Mesendoderm (in vitro differentiated cells): Measurements from ENCODE around the gene OTUD1. TPM values are rescaled to one million over a fixed set of nuclear protein-coding genes. Genes with fewer than 3 reads are reported as not detected.
"Not testable (repeated sequence)": the region's sequence is repeated elsewhere in the genome, so short reads cannot be mapped to it uniquely, and the experiment has no call there.

Experiments used
- DNase-seq: peaks from one replicate; pipeline ENCODE4 v3.0.0; 2013
- H2AK5ac ChIP-seq: 2 replicates; pipeline ENCODE4 v1.6.1; 2013; ENCODE audit warnings: low read length, inconsistent platforms
- H2BK120ac ChIP-seq: 2 replicates; pipeline ENCODE4 v1.6.1; 2013; ENCODE audit warnings: low read depth, mild to moderate bottlenecking, low read length, moderate library complexity, mixed read lengths
- H2BK15ac ChIP-seq: replicated peaks from 2 replicates; pipeline ENCODE4 v1.6.1; 2013; ENCODE audit warnings: low read depth, mild to moderate bottlenecking, moderate library complexity
- H2BK5ac ChIP-seq: 2 replicates; pipeline ENCODE4 v1.6.1; 2013; ENCODE audit warnings: low read length, inconsistent platforms
- H3K18ac ChIP-seq: 2 replicates; pipeline ENCODE4 v1.6.1; 2013; ENCODE audit warnings: mild to moderate bottlenecking, low read length, mixed read lengths
- H3K23ac ChIP-seq: one replicate; pipeline ENCODE4 v1.6.1; 2013; ENCODE audit warnings: low read length
- H3K27ac ChIP-seq: 2 replicates; pipeline ENCODE4 v1.5.1; 2013; ENCODE audit warnings: low read depth, mild to moderate bottlenecking, inconsistent platforms, low read length, moderate library complexity
- H3K27me3 ChIP-seq: 2 replicates; pipeline ENCODE4 v1.6.1; 2013; ENCODE audit warnings: low read length, control low read depth, mild to moderate bottlenecking, inconsistent platforms; ENCODE audit not compliant: insufficient read depth, poor library complexity
- H3K36me3 ChIP-seq: 2 replicates; pipeline ENCODE4 v1.6.1; 2013; ENCODE audit warnings: low read length, inconsistent platforms; ENCODE audit not compliant: control insufficient read depth, insufficient read depth
- H3K4ac ChIP-seq: one replicate; pipeline ENCODE4 v1.6.1; 2013; ENCODE audit warnings: low read depth, mild to moderate bottlenecking, low read length, moderate library complexity
- H3K4me1 ChIP-seq: 2 replicates; pipeline ENCODE4 v1.6.1; 2013; ENCODE audit warnings: low read depth, low read length, inconsistent platforms; ENCODE audit not compliant: control insufficient read depth
- H3K4me2 ChIP-seq: 2 replicates; pipeline ENCODE4 v1.6.1; 2013; ENCODE audit warnings: low read length
- H3K4me3 ChIP-seq: 2 replicates; pipeline ENCODE4 v1.5.1; 2013; ENCODE audit warnings: mild to moderate bottlenecking, low read length
- H3K56ac ChIP-seq: one replicate; pipeline ENCODE4 v1.6.1; 2013; ENCODE audit warnings: low read length
- H3K79me1 ChIP-seq: 2 replicates; pipeline ENCODE4 v1.6.1; 2013; ENCODE audit warnings: low read length, inconsistent platforms
- H3K79me2 ChIP-seq: 2 replicates; pipeline ENCODE4 v1.6.1; 2013; ENCODE audit warnings: mild to moderate bottlenecking, low read length; ENCODE audit not compliant: control insufficient read depth, insufficient read depth
- H3K9ac ChIP-seq: 2 replicates; pipeline ENCODE4 v1.6.1; 2013; ENCODE audit warnings: low read length, inconsistent platforms
- H4K5ac ChIP-seq: one replicate; pipeline ENCODE4 v1.6.1; 2013; ENCODE audit warnings: low read length
- H4K8ac ChIP-seq: one replicate; pipeline ENCODE4 v1.6.1; 2013; ENCODE audit warnings: low read depth, mild to moderate bottlenecking, control low read depth, low read length, moderate library complexity
- WGBS: extraction: QIAGEN DNeasy Blood & Tissue Kit; methylation state at CpG from one replicate; pipeline ENCODE4 v1.1.7; 2013; ENCODE audit warnings: low lambda C conversion rate, missing lambda C conversion rate; ENCODE audit not compliant: insufficient coverage; ENCODE audit errors: extremely low coverage; 5-methylcytosine and 5-hydroxymethylcytosine counted together
- polyA plus RNA-seq, 2 experiments: library from polyadenylated mRNA; stranded (reverse); fragments of 200-250 nt; gene quantifications; one replicate each; pipeline ENCODE4 v1.2.3, GENCODE V29; 2013

OTUD1 gene
- 1.1 TPM for polyA plus RNA-seq (2013, experiment 1 of 2)
- 1.1 TPM for polyA plus RNA-seq (2013, experiment 2 of 2)

GRCh38 chr10:23438547-23439451 lies at the start of gene OTUD1:
Gene OTUD1, plus strand, starts transcription at chr10:23439075. Its CDS starts 383 bp downstream, at chr10:23439458.
- H3K79me1 ChIP-seq = no peaks in the 10 kb centered on the region
- no peak within 1 kb of the TSS for H2BK120ac ChIP-seq
- H3K56ac ChIP-seq = peak within 1 kb of the TSS; percentile 81
- peak; percentile 91 for DNase-seq
- no peaks in the 10 kb centered on the region for H3K36me3 ChIP-seq
- H3K9ac ChIP-seq = peak within 1 kb of the TSS; percentile 77
- no CpG with 5 or more reads among the region's 115 CpGs for WGBS
- H3K79me2 ChIP-seq = no peaks in the 10 kb centered on the region
- H2BK5ac ChIP-seq = no peak within 1 kb of the TSS
- H3K4ac ChIP-seq = no peak within 1 kb of the TSS
- H3K27me3 ChIP-seq = no peaks in the 10 kb centered on the region
- peak within 1 kb of the TSS; percentile 71 for H3K4me3 ChIP-seq
- peak within 1 kb of the TSS; percentile 81 for H3K4me2 ChIP-seq
- H3K18ac ChIP-seq = peak within 1 kb of the TSS; percentile 85
- H3K4me1 ChIP-seq = peaks cover 2% of the 10 kb centered on the region
- H4K5ac ChIP-seq = no peak within 1 kb of the TSS
- peak within 1 kb of the TSS; percentile 78 for H3K27ac ChIP-seq
- no peak within 1 kb of the TSS for H4K8ac ChIP-seq
- H2AK5ac ChIP-seq = no peak within 1 kb of the TSS
- H3K23ac ChIP-seq = no peak within 1 kb of the TSS
- no peak within 1 kb of the TSS for H2BK15ac ChIP-seq

GRCh38 chr10:23390408-23390807 lies 48.5 kb upstream of the OTUD1 start:
- H3K79me2 ChIP-seq, H2AK5ac ChIP-seq, H3K27ac ChIP-seq, H3K79me1 ChIP-seq, H3K4me1 ChIP-seq, H3K4ac ChIP-seq, H2BK15ac ChIP-seq, H4K5ac ChIP-seq, H3K23ac ChIP-seq, H2BK5ac ChIP-seq, H3K9ac ChIP-seq, H3K18ac ChIP-seq, DNase-seq, H2BK120ac ChIP-seq, H3K4me2 ChIP-seq, H3K56ac ChIP-seq, H3K36me3 ChIP-seq, H3K4me3 ChIP-seq, H4K8ac ChIP-seq, H3K27me3 ChIP-seq: not testable (repeated sequence)
- WGBS = no CpG with 5 or more reads among the region's 10 CpGs

- no peaks in the 10 kb centered on the region for H3K36me3 ChIP-seq
- DNase-seq = no peak
- H3K9ac ChIP-seq = no peak overlapping the region
- H2BK15ac ChIP-seq = no peak overlapping the region
- no peak overlapping the region for H3K18ac ChIP-seq
- H3K4me1 ChIP-seq = no peaks in the 10 kb centered on the region
- H3K56ac ChIP-seq = no peak overlapping the region
- H3K23ac ChIP-seq = no peak overlapping the region
- H2BK120ac ChIP-seq = no peak overlapping the region
- H2BK5ac ChIP-seq = no peak overlapping the region
- H3K27ac ChIP-seq = no peak overlapping the region
- no peaks in the 10 kb centered on the region for H3K79me2 ChIP-seq
- no peak overlapping the region for H3K4ac ChIP-seq
- no peak overlapping the region for H4K5ac ChIP-seq
- H4K8ac ChIP-seq = no peak overlapping the region
- no peak overlapping the region for H3K4me3 ChIP-seq
- no peak overlapping the region for H2AK5ac ChIP-seq
- no peaks in the 10 kb centered on the region for H3K79me1 ChIP-seq
- no CpG with 5 or more reads among the region's 4 CpGs for WGBS
- H3K27me3 ChIP-seq = no peaks in the 10 kb centered on the region
- no peak overlapping the region for H3K4me2 ChIP-seq
Observed at GRCh38 chr10:23390809-23391208, 48.1 kb upstream of the OTUD1 start.

GRCh38 chr10:23391821-23392220 lies 47.1 kb upstream of the OTUD1 start:
- Histone ChIP-seq H3K56ac (no peak overlapping the region), H3K4me2 (no peak overlapping the region), H4K8ac (no peak overlapping the region), H2BK5ac (no peak overlapping the region), H3K4me1 (no peaks in the 10 kb centered on the region), H3K18ac (no peak overlapping the region), H3K79me1 (no peaks in the 10 kb centered on the region), H2AK5ac (no peak overlapping the region), H3K23ac (no peak overlapping the region), H3K79me2 (no peaks in the 10 kb centered on the region), H3K27me3 (no peaks in the 10 kb centered on the region), H2BK120ac (no peak overlapping the region), H3K9ac (no peak overlapping the region), H3K4me3 (no peak overlapping the region), H3K4ac (no peak overlapping the region), H2BK15ac (no peak overlapping the region), H4K5ac (no peak overlapping the region), H3K36me3 (no peaks in the 10 kb centered on the region), H3K27ac (no peak overlapping the region)
- no peak for DNase-seq
- no CpG with 5 or more reads among the region's 2 CpGs for WGBS

GRCh38 chr10:23395017-23395416 lies 43.9 kb upstream of the OTUD1 start:
- Histone ChIP-seq H3K18ac (no peak overlapping the region), H3K27ac (no peak overlapping the region), H3K4me3 (no peak overlapping the region), H3K23ac (no peak overlapping the region), H2BK15ac (no peak overlapping the region), H3K9ac (no peak overlapping the region), H2BK5ac (no peak overlapping the region), H3K27me3 (no peaks in the 10 kb centered on the region), H3K56ac (no peak overlapping the region), H4K8ac (no peak overlapping the region), H3K79me2 (no peaks in the 10 kb centered on the region), H3K4ac (no peak overlapping the region), H2BK120ac (no peak overlapping the region), H3K79me1 (no peaks in the 10 kb centered on the region), H4K5ac (no peak overlapping the region), H3K4me1 (no peaks in the 10 kb centered on the region), H2AK5ac (no peak overlapping the region), H3K4me2 (no peak overlapping the region), H3K36me3 (no peaks in the 10 kb centered on the region)
- no CpG with 5 or more reads among the region's 5 CpGs for WGBS
- no peak for DNase-seq
